ENCODE data around the gene LMAN2L. TPM values are rescaled to one million over a fixed set of nuclear protein-coding genes. Genes with fewer than 3 reads are reported as not detected.

Gene LMAN2L, protein sequence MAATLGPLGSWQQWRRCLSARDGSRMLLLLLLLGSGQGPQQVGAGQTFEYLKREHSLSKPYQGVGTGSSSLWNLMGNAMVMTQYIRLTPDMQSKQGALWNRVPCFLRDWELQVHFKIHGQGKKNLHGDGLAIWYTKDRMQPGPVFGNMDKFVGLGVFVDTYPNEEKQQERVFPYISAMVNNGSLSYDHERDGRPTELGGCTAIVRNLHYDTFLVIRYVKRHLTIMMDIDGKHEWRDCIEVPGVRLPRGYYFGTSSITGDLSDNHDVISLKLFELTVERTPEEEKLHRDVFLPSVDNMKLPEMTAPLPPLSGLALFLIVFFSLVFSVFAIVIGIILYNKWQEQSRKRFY
- total RNA-seq (2021) (23.1 and 24.0 TPM in 2 replicates), Bru-seq, nascent RNA (percentile 69 among the genes with signal in this experiment), BruChase-seq, experiment 1, labeled RNA remaining after a 2-hour chase (percentile 69 among the genes with signal in this experiment), BruChase-seq, experiment 2, labeled RNA remaining after a 6-hour chase (percentile 68 among the genes with signal in this experiment)
- long read RNA-seq, transcript LMAN2L-201 (8 exons, 2,397 nt): major isoform, 129 of 141 reads
- long read RNA-seq, partial matches to known transcripts: 3 of 141 reads
- long read RNA-seq, other reads (novel, unspliced or antisense): 9 of 141 reads

DNA sequence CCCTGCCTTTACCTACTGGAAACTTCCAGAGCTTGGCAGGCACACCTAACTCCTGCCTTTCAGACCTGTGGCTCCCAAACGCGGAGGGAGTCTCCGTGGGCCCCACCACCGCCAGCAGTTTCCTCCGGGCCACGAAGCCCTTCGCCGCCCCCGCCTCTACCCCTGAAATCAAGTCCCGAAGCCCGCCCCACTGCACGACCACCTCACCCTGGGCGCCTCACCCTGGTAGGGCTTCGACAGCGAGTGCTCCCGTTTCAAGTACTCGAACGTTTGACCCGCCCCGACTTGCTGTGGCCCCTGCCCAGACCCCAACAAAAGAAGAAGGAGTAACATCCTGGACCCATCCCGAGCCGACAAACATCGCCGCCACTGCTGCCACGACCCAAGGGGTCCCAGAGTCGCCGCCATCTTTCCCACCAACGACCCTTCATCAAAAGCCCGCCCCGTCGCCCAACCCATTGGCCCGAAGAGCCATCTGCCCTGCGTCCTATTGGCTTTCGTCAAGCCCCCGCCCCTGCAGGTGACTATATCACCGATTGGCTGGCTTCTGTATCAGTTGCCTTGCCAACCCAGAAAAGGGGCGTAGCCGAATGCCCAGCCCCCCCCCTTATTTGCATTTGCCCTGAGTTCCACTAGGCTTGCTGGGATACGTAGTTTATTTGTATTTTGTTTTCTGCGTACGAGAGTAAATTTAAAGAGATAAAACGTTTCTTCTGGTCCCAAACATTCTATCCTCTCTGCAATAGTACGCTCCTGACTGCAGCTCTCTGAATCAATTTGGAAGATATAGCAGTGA, at the start of gene LMAN2L:
LMAN2L (minus strand) TSS at position 432 of the 796 bp plus-strand sequence; CDS start at position 408, 24 bp downstream.
- H3K27ac ChIP-seq (ENCODE audit: low read depth, low read length, poor library complexity, severe bottlenecking): peak within 1 kb of the TSS; percentile 78
- TF ChIP-seq EZH2 (IDR thresholded peaks at IDR 0.05; ENCODE audit: borderline replicate concordance, low read depth, low read length, poor library complexity, severe bottlenecking): no peak
- TF ChIP-seq, protein P1, sequence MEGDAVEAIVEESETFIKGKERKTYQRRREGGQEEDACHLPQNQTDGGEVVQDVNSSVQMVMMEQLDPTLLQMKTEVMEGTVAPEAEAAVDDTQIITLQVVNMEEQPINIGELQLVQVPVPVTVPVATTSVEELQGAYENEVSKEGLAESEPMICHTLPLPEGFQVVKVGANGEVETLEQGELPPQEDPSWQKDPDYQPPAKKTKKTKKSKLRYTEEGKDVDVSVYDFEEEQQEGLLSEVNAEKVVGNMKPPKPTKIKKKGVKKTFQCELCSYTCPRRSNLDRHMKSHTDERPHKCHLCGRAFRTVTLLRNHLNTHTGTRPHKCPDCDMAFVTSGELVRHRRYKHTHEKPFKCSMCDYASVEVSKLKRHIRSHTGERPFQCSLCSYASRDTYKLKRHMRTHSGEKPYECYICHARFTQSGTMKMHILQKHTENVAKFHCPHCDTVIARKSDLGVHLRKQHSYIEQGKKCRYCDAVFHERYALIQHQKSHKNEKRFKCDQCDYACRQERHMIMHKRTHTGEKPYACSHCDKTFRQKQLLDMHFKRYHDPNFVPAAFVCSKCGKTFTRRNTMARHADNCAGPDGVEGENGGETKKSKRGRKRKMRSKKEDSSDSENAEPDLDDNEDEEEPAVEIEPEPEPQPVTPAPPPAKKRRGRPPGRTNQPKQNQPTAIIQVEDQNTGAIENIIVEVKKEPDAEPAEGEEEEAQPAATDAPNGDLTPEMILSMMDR (conservative IDR thresholded peaks at IDR 0.05; ENCODE audit: low read depth, low read length): no peak
- ChIA-PET POLR2A (ENCODE audit: low non-redundant PET) (no interaction called here), CTCF (interaction anchor here (0.6 kb wide), 1 partner anchor 20 kb away, joined by 23 read pairs; no protein-coding TSS in a partner anchor)
- intact Hi-C loops (cut with micrococcal nuclease; ENCODE audit: unreplicated experiment): loop anchor here (2.0 kb wide), 1 partner anchor 21 kb away; the partner anchor contains the start of gene CNNM4
- H3K4me3 ChIP-seq (ENCODE audit: low read depth, low read length, poor library complexity, severe bottlenecking): peak within 1 kb of the TSS; percentile 91
- H3K27me3 ChIP-seq (replicated peaks; ENCODE audit: insufficient read depth, low read depth, low read length, poor library complexity): no peaks in the 10 kb centered on the region
- H3K36me3 ChIP-seq (ENCODE audit: insufficient read depth, low read length, poor library complexity, severe bottlenecking): peaks cover 14% of the 10 kb centered on the region
- peaks cover 4% of the 10 kb centered on the region for H3K4me1 ChIP-seq (ENCODE audit: insufficient read depth, low read length, poor library complexity, severe bottlenecking)
- BruUV-seq (replicated peaks): no TSS peak
- no peaks in the 10 kb centered on the region for H3K9me3 ChIP-seq (ENCODE audit: low read depth, low read length, poor library complexity, severe bottlenecking)
- peak; percentile 99 for DNase-seq (ENCODE audit: low spot score)

GRCh38 chr2:96789245-96789617, 49.4 kb upstream of the LMAN2L start:
- BruUV-seq (replicated peaks): no TSS peak
- TF ChIP-seq, protein P1 (conservative IDR thresholded peaks at IDR 0.05; ENCODE audit: low read depth, low read length): no peak
- TF ChIP-seq EZH2 (IDR thresholded peaks at IDR 0.05; ENCODE audit: borderline replicate concordance, low read depth, low read length, poor library complexity, severe bottlenecking): no peak
- Histone ChIP-seq H3K9me3 (ENCODE audit: low read depth, low read length, poor library complexity, severe bottlenecking) (no peaks in the 10 kb centered on the region), H3K36me3 (ENCODE audit: insufficient read depth, low read length, poor library complexity, severe bottlenecking) (no peaks in the 10 kb centered on the region), H3K4me3 (ENCODE audit: low read depth, low read length, poor library complexity, severe bottlenecking) (no peak overlapping the region), H3K27ac (ENCODE audit: low read depth, low read length, poor library complexity, severe bottlenecking) (no peak overlapping the region), H3K4me1 (ENCODE audit: insufficient read depth, low read length, poor library complexity, severe bottlenecking) (no peaks in the 10 kb centered on the region), H3K27me3 (replicated peaks; ENCODE audit: insufficient read depth, low read depth, low read length, poor library complexity) (no peaks in the 10 kb centered on the region)
- DNase-seq (ENCODE audit: low spot score): no peak
- ChIA-PET POLR2A (ENCODE audit: low non-redundant PET) (no interaction called here), CTCF (no interaction called here)
- intact Hi-C loops (cut with micrococcal nuclease; ENCODE audit: unreplicated experiment): no loop called here

- no peaks in the 10 kb centered on the region for H3K27me3 ChIP-seq (replicated peaks; ENCODE audit: insufficient read depth, low read depth, low read length, poor library complexity)
- intact Hi-C loops (cut with micrococcal nuclease; ENCODE audit: unreplicated experiment): no loop called here
- ChIA-PET CTCF (no interaction called here), POLR2A (ENCODE audit: low non-redundant PET) (no interaction called here)
- no peak overlapping the region for H3K4me3 ChIP-seq (ENCODE audit: low read depth, low read length, poor library complexity, severe bottlenecking)
- no peaks in the 10 kb centered on the region for H3K4me1 ChIP-seq (ENCODE audit: insufficient read depth, low read length, poor library complexity, severe bottlenecking)
- BruUV-seq (replicated peaks): no TSS peak
- no peak overlapping the region for H3K27ac ChIP-seq (ENCODE audit: low read depth, low read length, poor library complexity, severe bottlenecking)
- no peak for TF ChIP-seq EZH2 (IDR thresholded peaks at IDR 0.05; ENCODE audit: borderline replicate concordance, low read depth, low read length, poor library complexity, severe bottlenecking)
- TF ChIP-seq, protein P1 (conservative IDR thresholded peaks at IDR 0.05; ENCODE audit: low read depth, low read length): no peak
- no peak for DNase-seq (ENCODE audit: low spot score)
- no peaks in the 10 kb centered on the region for H3K9me3 ChIP-seq (ENCODE audit: low read depth, low read length, poor library complexity, severe bottlenecking)
- no peaks in the 10 kb centered on the region for H3K36me3 ChIP-seq (ENCODE audit: insufficient read depth, low read length, poor library complexity, severe bottlenecking)
These were observed 48.8 kb upstream of the LMAN2L start for GRCh38 chr2:96788442-96789244.

Data from A673 (cell line).